ENCODE results near the gene PDE12.
"Not testable (repeated sequence)": the region's sequence is repeated elsewhere in the genome, so short reads cannot be mapped to it uniquely, and the experiment has no call there.

The PDE12 gene

DNA sequence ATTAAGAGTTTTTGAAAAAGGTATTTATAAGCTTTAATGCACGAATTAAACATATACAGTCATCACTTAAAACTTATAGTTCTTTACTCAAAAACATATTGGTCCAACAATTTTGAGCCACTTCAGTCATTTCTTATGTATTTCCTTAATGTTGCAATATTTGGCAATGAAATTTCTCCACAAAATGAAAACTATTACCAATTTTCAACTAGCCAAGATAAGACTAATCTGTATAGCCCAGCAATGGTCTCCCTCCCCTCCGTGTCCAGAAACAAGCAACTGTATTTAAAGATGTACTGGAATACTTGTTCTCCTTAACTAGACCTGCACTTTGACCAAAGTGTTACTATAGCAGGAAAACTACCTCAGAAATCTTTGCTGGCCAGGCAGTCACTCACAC lies 31.8 kb downstream of the PDE12 start:
- no peak for DNase-seq

DNA sequence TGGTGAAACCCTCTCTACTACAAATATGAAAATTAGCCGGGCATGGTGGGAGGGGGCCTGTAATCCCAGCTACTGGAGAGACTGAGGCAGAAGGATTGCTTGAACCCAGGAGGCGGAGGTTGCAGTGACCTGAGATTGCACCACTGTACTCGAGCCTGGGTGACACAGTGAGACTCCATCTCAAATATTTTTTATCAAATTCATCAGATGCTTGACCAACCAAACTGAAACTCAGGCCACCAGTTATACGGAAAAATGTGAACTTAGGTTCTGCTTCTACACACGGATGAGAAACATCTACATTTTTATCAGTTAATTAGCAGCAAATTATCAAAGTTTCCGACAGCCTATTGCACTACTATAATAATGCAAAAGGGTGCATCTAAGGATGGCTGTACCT lies 36.2 kb downstream of the PDE12 start:
- no peak for DNase-seq

GRCh38 chr3:57594144-57594543 lies 38.1 kb downstream of the PDE12 start:
- no peak for DNase-seq

DNA sequence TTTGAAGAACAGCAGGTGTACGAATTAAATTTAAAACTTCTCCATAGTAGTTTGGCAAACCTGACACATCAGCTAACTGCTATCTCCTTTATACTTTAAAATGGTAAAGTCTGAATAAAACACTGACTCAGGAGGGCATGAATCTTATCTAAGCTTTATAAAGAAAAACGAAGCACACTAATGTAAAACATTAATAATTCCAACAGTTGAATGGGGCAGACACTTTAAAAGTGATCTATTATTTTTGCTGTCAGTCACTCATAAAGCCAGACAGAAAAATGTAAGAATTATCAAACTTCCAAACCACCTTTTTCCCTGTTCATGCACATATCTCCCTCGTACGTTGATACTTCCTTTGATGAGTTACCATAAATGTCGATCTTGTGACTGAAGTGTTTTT lies 38.5 kb downstream of the PDE12 start:
- no peak for DNase-seq

DNA sequence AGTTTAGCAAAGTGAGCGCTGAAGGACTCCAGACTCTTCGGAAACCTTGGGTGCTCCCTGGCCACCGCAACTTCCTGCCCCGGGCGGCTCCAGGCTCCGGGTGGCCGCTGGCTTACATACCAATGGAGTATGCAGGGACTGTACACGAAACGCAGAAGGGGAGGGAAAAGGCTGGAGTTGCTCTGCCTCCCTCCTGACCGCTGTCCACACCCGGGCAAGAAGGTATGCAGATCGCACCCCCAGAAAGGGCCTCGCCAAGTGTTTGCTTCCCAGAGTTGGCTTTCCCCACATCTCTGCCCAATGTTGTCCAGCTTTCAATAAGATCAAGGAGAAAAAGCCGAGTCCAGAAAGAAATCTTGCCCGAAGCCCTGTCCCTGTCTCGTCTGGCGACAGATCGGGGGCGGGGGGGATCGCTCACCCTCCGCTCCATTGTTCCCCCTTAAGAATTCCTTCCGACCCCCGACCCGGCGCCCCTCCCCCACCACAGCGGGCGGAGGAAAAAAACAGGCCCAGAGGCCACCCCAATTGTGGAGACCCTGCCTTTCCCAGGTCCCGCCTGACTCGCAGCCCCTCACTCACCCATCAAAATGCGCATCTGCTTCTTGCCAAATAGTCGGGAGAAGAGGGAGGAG lies 40.5 kb downstream of the PDE12 start:
- DNase-seq = peak; percentile 63

DNA sequence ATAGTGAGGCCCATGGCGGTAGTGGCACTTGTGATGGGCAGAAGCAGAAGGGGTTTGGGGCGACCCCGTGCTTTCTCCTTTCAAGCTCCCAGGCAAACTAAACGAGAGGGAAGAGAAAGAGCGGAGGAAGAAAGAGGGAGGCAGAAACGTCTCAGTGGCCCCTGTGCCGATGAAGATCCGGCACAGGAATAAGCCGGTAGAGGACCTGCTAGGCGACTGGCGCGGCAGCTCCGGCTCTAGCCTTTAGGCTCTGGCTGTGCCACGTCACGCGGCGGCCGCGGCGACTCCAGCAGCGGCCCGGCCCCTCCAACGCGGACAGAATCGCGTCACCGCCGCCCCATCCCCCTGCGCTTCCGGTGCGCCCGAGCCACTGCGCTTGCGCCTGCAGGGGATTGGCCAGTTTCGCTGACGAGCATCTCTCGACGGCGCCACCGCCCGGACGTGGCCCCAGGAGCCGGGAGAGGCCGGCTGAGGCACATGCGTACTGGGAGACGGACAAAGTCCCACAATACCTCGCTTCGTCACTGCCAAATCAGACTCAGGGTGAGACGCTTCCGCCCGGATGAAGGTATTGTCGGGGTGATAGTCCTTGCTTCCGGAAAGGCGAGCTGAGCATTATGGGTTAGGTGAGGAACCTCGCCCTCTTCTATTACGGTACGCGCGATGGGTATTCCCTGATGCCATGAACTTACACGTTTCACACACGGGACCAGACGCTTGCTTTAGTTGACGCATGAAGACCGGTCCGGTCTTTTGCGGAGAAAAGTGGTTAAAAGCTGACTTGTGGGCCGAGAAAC lies 41.3 kb downstream of the PDE12 start, which contains the start of gene ARF4:
TSS of gene ARF4 (minus strand) at position 218 of the 797 bp plus-strand sequence. CDS start at position 14, 204 bp downstream.
- peak; percentile 99 for DNase-seq

DNA sequence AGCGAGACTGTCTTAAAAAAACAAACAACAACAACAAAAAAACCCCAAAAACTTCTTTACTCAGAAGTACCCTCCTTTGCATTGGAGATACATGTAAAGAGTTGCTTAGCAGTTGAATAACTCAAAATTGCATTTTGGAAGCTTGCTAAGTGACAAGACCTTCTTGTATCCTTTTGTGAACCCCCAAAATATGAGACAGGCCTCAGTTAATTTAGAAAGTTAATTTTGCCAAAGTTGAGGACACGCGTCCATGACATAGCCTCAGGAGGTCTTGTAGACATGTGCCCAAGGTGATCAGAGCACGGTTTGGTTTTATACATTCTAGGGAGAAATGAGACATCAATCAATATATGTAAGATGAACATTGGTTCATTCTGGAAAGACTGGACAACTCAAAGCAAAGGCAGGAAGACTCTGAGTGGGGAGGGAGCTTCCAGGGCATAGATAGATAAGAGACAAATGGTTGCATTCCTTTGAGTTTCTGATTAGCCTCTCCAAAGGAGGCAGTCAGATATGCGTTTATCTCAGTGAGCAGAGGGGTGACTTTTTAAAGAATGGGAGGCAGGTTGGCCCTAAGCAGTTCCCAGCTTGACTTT lies 42.8 kb downstream of the PDE12 start:
- no peak for DNase-seq

- DNase-seq = no peak
These were observed 44.1 kb downstream of the PDE12 start for GRCh38 chr3:57600195-57600594.

DNA sequence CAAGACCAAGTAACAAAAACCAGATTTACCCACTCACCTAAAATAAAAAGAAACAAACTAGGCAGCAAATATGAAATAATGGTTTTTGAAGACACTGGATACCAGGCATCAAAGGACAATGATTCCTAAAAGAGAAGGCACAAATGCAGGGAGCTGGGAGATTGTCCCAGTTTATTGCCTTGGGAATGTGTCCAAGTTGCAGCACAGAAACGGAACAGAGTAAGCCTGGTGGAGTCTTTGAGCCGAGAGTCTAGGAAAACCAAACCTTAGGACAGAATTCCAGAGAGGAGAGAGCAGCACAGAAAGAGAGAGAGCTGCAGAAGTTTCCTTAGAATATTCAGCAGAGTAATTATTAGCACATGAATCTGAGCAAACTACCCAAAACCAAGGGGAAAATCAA lies 48.9 kb downstream of the PDE12 start:
- no peak for DNase-seq

GRCh38 chr3:57605683-57606082 lies 49.6 kb downstream of the PDE12 start:
- no peak for DNase-seq

DNA sequence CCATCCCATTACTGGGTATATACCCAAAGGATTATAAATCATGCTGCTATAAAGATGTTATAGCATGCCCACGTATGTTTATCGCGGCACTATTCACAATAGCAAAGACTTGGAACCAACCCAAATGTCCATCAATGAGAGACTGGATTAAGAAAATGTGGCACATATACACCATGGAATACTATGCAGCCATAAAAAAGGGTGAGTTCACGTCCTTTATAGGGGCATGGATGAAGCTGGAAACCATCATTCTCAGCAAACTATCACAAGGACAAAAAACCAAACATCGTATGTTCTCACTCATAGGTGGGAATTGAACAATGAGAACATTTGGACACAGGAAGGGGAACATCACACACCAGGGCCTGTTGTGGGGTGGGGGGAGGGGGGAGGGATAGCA lies 55.8 kb downstream of the PDE12 start:
- DNase-seq = not testable (repeated sequence)

DNA sequence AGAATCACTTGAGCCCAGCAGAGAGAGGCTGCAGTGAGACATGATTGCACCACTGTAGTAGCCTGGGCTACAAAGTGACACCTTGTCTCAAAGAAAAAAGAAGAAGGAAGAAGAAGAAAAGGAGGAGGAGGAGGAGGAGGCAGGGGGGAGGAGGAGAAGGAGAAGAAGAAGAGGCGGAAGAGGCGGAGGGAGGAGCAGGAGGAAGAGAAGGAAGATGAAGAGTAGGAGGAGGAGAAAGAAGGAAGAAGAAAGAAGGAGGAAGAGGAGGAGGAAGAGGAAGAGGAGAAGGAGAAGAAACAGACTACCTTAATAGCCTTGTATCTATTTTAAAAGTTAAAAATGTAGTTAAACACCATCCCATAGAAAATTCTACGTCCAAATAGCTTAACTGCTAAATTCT lies 60.2 kb downstream of the PDE12 start:
- DNase-seq = no peak
